T-helper 1 cell (primary cell): ENCODE results near the gene PEX10.

Experiments
- DNase-seq, 5 donors: peaks; one replicate each; pipeline ENCODE4 v3.0.0-alpha.2; 2012 to 2020

PEX10 gene

DNA sequence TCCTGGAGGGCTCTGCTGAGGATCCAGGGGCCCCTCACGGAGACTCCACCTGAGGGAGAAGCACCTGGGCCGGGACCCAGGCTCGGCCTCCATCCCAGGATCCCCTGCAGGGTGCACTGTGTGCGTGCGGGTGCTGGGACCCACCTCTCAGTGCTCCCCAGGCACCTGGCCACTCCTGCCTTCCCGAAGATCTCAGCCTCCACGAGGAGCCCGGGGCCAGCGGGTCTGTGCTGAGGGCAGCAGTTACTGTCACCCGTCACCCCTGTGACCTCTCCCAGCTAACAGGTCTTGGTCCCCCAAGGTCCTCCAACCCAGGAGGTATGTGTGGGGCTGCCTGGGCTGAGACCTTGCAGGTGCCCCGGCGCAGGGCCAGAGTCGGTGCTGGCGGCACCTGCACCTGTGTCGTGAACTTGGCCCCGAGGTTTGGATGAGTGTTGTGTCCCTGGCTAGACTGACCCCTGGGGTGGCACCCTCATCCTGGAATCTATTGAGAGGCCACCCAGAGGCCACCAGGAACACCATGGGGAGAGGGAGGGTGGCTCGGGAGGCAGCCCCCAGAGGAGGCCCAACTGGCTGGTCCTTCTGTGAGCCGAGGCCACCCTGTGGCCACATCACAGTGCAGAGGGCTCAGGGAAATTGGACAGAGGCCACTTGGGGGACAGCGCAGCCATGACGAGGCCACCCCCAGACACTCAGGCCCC is 38.7 kb downstream of the PEX10 start:
- DNase-seq = peak in 1 of 5 donors; percentile 9

DNA sequence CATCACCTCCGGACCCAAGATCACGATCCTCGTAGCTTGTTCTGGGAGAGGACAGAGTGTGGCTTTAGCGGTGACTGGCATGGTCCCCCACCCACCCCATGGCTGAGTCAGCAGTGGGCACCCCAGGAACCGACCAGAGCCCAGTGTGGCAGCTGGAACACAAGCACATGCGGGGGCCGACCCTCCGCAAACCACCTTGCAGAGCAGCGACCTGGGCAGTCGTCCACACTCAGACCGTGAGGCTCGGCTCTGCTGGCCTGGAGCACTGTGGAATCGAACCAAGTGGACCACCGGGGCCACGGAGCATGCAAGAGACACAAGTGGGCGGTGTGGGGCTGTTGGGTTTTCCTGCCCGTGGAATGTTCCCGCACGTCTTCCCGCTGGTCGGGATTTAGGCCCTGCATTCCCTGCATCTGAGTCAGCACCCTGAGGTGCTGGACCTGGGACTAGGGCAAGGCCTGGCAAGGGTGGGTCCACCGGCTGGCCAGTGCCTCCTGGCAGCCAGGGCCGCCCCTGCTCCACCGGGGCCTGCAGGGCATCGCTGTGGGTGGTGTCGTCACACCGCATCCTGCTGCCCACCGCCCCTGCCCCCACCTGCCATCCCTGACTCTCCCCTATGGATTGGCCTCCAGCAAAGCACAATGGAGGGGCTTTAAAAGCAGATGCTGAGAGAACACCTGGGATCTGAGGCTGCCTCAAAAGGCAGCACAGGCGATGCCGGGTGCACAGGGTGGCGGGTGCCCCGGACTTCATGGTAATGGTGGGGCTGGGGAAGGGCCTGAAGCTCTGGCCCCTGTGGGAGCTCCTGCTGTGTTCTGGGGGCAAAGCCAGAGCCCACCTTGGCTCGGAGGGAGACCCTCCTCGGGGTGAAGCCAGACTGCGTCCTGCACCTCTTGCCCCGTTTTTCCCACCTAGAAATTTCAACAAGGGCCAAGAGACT is 39.5 kb downstream of the PEX10 start:
- DNase-seq = peak in 1 of 5 donors; percentile 9

- DNase-seq = peak in 1 of 5 donors; percentile 1
These were observed 44.2 kb downstream of the PEX10 start for GRCh38 chr1:2368053-2368744.

DNA sequence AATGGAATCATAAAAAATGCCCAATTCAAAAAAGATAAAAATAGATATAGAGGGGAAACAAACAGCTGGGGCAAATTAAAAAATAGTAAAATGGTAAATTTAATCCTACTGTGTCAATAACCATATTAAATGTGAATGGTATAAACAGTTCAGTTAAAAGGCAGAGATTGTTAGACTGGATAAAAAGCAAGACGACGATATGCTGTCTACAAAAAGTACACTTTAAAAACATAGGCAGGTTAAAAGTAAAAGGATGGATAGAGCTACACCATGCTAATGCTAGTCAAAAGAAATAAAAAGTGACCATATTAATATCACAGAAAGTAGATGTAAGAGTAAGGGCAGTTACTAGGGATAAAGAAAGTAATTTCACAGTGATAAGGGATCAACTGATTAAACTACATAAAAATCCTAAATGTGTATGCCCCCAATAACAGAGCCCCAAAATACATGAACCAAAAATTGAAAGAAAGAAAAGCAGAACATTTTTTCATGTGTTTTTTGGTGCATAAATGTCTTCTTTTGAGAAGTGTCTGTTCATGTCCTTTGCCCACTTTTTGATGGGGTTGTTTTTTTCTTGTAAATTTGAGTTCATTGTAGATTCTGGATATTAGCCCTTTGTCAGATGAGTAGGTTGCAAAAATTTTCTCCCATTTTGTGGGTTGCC is 48.4 kb downstream of the PEX10 start:
- DNase-seq = no peak

GRCh38 chr1:2360588-2361364 is 51.6 kb downstream of the PEX10 start:
- peak in 1 of 5 donors; percentile 1 for DNase-seq

GRCh38 chr1:2358651-2359640 is 53.4 kb downstream of the PEX10 start:
- peak in 2 of 5 donors; percentile 4 to 12 for DNase-seq

- no peak for DNase-seq
These were observed 54.3 kb downstream of the PEX10 start for GRCh38 chr1:2358072-2358471.

- DNase-seq = peak in 1 of 5 donors; percentile 8
These were observed 55.2 kb downstream of the PEX10 start for GRCh38 chr1:2356911-2357845.

DNA sequence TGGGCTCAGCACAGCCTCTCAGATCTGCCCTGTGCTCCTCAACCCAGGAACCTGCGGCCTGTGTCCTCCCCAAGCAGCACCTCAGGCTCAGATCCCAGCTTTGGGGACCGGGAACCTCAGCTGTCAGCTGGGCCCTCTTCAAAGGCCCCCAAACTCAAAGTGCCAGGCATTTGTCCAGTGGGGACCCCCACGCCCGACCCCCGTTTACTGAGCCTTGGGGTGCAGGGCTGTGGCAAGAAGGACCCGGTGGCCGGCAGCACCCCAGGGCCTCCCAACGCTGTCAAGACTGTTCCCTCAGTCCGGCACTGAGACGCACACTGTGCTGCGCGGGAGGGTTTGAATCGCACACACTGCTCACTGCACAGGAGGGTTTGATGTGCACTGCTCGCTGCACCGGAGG is 56.0 kb downstream of the PEX10 start:
- no peak for DNase-seq

DNA sequence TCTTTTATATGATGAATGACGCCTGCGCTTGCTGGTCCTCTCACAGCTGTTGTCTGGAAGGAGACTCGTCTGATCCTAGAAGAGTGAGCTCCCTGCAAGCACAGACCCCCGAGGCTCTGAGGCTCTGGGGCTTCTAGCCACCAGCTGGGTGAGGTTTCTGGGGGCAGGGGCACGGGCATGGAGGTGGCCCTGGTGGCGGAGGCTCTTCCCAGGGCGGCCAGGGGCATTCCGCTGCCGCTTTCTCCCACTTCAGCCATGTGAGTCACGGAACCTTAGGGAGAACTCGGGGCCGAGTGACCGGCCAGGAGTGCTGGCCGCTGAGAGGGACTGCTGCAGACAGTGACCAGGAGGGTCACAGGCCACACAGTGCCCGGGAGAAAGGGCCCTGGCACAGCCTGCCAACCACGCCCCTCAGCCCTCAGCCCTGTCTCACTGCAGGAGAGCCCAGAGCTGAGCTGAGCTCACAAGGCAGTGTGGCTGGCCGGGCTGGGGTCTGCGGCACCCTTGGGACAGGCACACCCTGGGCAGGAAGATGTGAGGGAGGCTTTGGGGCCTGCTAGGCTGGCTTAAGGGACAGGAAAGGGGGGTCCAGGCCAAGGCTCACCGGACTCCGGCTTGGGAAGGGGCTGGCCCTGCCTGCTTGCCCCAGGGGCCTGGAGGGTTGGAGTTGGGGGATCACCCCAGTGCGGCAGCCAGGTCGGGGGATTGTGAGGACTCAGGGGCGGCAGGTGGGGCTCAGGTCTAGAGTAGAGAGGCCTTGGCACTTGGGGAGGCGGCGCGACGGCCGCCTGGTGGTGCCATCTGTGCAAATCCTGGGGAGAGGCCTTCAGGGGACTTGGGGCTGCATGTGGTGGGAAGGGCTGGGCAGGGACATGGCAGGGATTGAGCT is 56.7 kb downstream of the PEX10 start:
- peak in 1 of 5 donors; percentile 8 for DNase-seq

- DNase-seq = no peak
These were observed 57.6 kb downstream of the PEX10 start for GRCh38 chr1:2354511-2355372.
